Measurements from ENCODE around the gene EGFL7. TPM values are rescaled to one million over a fixed set of nuclear protein-coding genes. Genes with fewer than 3 reads are reported as not detected.
A peak's percentile ranks its signal among the peaks of the same experiment; 100 is the strongest.

The EGFL7 gene
- total RNA-seq, 1 donor from 2014 or later, result 57.1 TPM

- no peak for DNase-seq
These were observed 17.9 kb upstream of the EGFL7 start for GRCh38 chr9:136644593-136645351.

- DNase-seq, result no peak
These were observed 17.3 kb upstream of the EGFL7 start for GRCh38 chr9:136645352-136645902.

GRCh38 chr9:136645903-136646754 lies 16.6 kb upstream of the EGFL7 start:
- peak; percentile 56 for DNase-seq

- no peak for DNase-seq
These were observed 15.6 kb upstream of the EGFL7 start for GRCh38 chr9:136646827-136647711.

- peak; percentile 48 for DNase-seq
These were observed 14.0 kb upstream of the EGFL7 start for GRCh38 chr9:136648751-136649150.

GRCh38 chr9:136650021-136650420 lies 12.7 kb upstream of the EGFL7 start:
- no peak for DNase-seq

GRCh38 chr9:136650648-136651047 lies 12.1 kb upstream of the EGFL7 start:
- DNase-seq, result no peak

- DNase-seq, result peak; percentile 62
These were observed 10.9 kb upstream of the EGFL7 start for GRCh38 chr9:136651860-136652259.

GRCh38 chr9:136653323-136654079 lies 9.2 kb upstream of the EGFL7 start:
- DNase-seq, result no peak

- no peak for DNase-seq
These were observed 7.7 kb upstream of the EGFL7 start for GRCh38 chr9:136654820-136655535.

- peak; percentile 44 for DNase-seq
These were observed 7.1 kb upstream of the EGFL7 start for GRCh38 chr9:136655536-136656182.

GRCh38 chr9:136656183-136656738 lies 6.5 kb upstream of the EGFL7 start:
- no peak for DNase-seq

- DNase-seq, result no peak
These were observed 5.7 kb upstream of the EGFL7 start for GRCh38 chr9:136656795-136657611.

- no peak for DNase-seq
These were observed 4.5 kb upstream of the EGFL7 start for GRCh38 chr9:136657974-136658848.

GRCh38 chr9:136658849-136659535 lies 3.7 kb upstream of the EGFL7 start:
- no peak for DNase-seq

GRCh38 chr9:136659861-136660784 lies 2.6 kb upstream of the EGFL7 start:
- no peak for DNase-seq
